GM23338 (cell line): ENCODE data around the gene PKD1. TPM values are rescaled to one million over a fixed set of nuclear protein-coding genes. Genes with fewer than 3 reads are reported as not detected.

Experiments
- ATAC-seq: fragments of 200-7000 bp; cut with Tn5 transposase; 3 replicates; pipeline ENCODE4 v1.9.1; 2020
- DNase-seq: peaks from one replicate; pipeline ENCODE4 v3.0.0-alpha.2; 2015; ENCODE audit warnings: low spot score
- H2AFZ ChIP-seq: fragments of 200-600 bp; sonication (generic); 2 replicates; pipeline ENCODE4 v1.8.0; 2016; ENCODE audit warnings: antibody characterized with exemption, mild to moderate bottlenecking, moderate library complexity
- H3F3A ChIP-seq: fragments of 200-600 bp; sonication (generic); replicated peaks from 2 replicates; pipeline ENCODE4 v1.8.0; 2017; ENCODE audit warnings: antibody characterized with exemption, mixed run types, low read depth
- H3K27ac ChIP-seq: fragments of 200-600 bp; sonication (generic); 2 replicates; pipeline ENCODE4 v1.6.1; 2016; ENCODE audit warnings: low read depth
- H3K27me3 ChIP-seq: fragments of 200-600 bp; sonication (generic); 2 replicates; pipeline ENCODE4 v1.8.0; 2016; ENCODE audit warnings: mild to moderate bottlenecking, mixed run types, moderate library complexity; ENCODE audit not compliant: insufficient read depth
- H3K36me3 ChIP-seq: fragments of 200-600 bp; sonication (generic); 2 replicates; pipeline ENCODE4 v1.8.0; 2016; ENCODE audit warnings: mild to moderate bottlenecking; ENCODE audit not compliant: insufficient read depth
- H3K4me1 ChIP-seq: fragments of 200-600 bp; sonication (generic); 2 replicates; pipeline ENCODE4 v1.8.0; 2016; ENCODE audit warnings: mild to moderate bottlenecking, moderate library complexity; ENCODE audit not compliant: insufficient read depth
- H3K4me2 ChIP-seq: fragments of 200-600 bp; sonication (generic); 2 replicates; pipeline ENCODE4 v1.7.1; 2017; ENCODE audit warnings: mixed run types
- H3K4me3 ChIP-seq: fragments of 200-600 bp; sonication (generic); 2 replicates; pipeline ENCODE4 v1.6.1; 2016; ENCODE audit warnings: mixed run types
- H3K79me2 ChIP-seq: fragments of 200-600 bp; sonication (generic); replicated peaks from 2 replicates; pipeline ENCODE4 v1.8.0; 2017; ENCODE audit warnings: mild to moderate bottlenecking; ENCODE audit not compliant: insufficient read depth
- H3K9me2 ChIP-seq: fragments of 200-600 bp; sonication (generic); 2 replicates; pipeline ENCODE4 v1.8.0; 2017; ENCODE audit not compliant: insufficient read depth
- H4K20me1 ChIP-seq: fragments of 200-600 bp; sonication (generic); replicated peaks from 2 replicates; pipeline ENCODE4 v1.8.0; 2017; ENCODE audit warnings: mild to moderate bottlenecking; ENCODE audit not compliant: insufficient read depth
- H3K27ac Mint-ChIP-seq: 2 replicates; pipeline ENCODE4 v1.8.0; 2020; ENCODE audit warnings: inconsistent platforms, mild to moderate bottlenecking, moderate library complexity, mixed read lengths
- H3K27me3 Mint-ChIP-seq: 3 replicates; pipeline ENCODE4 v1.8.0; 2022; ENCODE audit warnings: low read depth, mild to moderate bottlenecking, moderate library complexity, mixed read lengths, inconsistent platforms; ENCODE audit not compliant: insufficient read depth, poor library complexity
- H3K36me3 Mint-ChIP-seq: 3 replicates; pipeline ENCODE4 v1.8.0; 2021; ENCODE audit warnings: low read depth, mild to moderate bottlenecking, inconsistent platforms, moderate library complexity, mixed read lengths
- H3K4me1 Mint-ChIP-seq: 3 replicates; pipeline ENCODE4 v1.8.0; 2020; ENCODE audit warnings: mild to moderate bottlenecking, inconsistent platforms, mixed read lengths
- H3K4me3 Mint-ChIP-seq: 3 replicates; pipeline ENCODE4 v1.8.0; 2021; ENCODE audit warnings: moderate library complexity, mild to moderate bottlenecking, inconsistent platforms, mixed read lengths
- H3K9me3 Mint-ChIP-seq: 3 replicates; pipeline ENCODE4 v1.8.0; 2020; ENCODE audit warnings: moderate library complexity, mild to moderate bottlenecking, inconsistent platforms, mixed read lengths
- CREB1 ChIP-seq: fragments of 250-450 bp; sonication (Bioruptor Pico); IDR thresholded peaks from 2 replicates; pipeline ENCODE4 v1.5.0; 2020; ENCODE audit warnings: low read depth, mild to moderate bottlenecking, moderate library complexity
- EZH2 ChIP-seq: fragments of 200-600 bp; sonication (generic); IDR thresholded peaks from one replicate; pipeline ENCODE4 v1.8.0; 2017; ENCODE audit warnings: antibody characterized with exemption, mild to moderate bottlenecking, low read depth; ENCODE audit not compliant: unreplicated experiment
- NANOG ChIP-seq: IDR thresholded peaks from 2 replicates; pipeline ENCODE4 v1.6.1; 2016; ENCODE audit warnings: antibody characterized with exemption, borderline replicate concordance
- STAT1 ChIP-seq: IDR thresholded peaks from one replicate; pipeline ENCODE4 v1.6.1; 2016; ENCODE audit warnings: antibody characterized with exemption; ENCODE audit not compliant: unreplicated experiment
- ZNF331 ChIP-seq: fragments of 250-450 bp; sonication (Bioruptor Pico); IDR thresholded peaks from 2 replicates; pipeline ENCODE4 v1.5.0; 2020; ENCODE audit warnings: low read depth, mild to moderate bottlenecking, moderate library complexity
- polyA plus RNA-seq: library from polyadenylated mRNA; unstranded; fragments of >200 nt; fragmentation: Nextera tagmentation; extraction: Ambion mirVana; gene quantifications from 2 replicates; pipeline ENCODE4 v1.2.1, GENCODE V29; 2016
- total RNA-seq: library from RNA; depleted of rRNA; stranded (reverse); fragments of >200 nt; shearing (Covaris generic); gene quantifications from 2 replicates; pipeline ENCODE4 v1.2.3, GENCODE V29; 2014
- TF ChIP-seq, protein P1 (sequence below): fragments of 250-450 bp; sonication (Bioruptor Pico); IDR thresholded peaks from 2 replicates; pipeline ENCODE4 v1.5.0; 2020; ENCODE audit warnings: mild to moderate bottlenecking, moderate library complexity
- TF ChIP-seq, protein P2 (sequence below): IDR thresholded peaks from one replicate; pipeline ENCODE4 v1.6.1; 2018; ENCODE audit warnings: antibody characterized with exemption; ENCODE audit not compliant: unreplicated experiment
- TF ChIP-seq, protein P3 (sequence below), 2 experiments: fragments of 200-600 bp in 1 of 2; sonication (generic) in 1 of 2; conservative IDR thresholded peaks; 2 replicates each; pipeline versions ENCODE4 v1.5.1 to v1.6.1; 2016 to 2017; ENCODE audit warnings: antibody characterized with exemption in 2 of 2, low read depth in 2 of 2, mild to moderate bottlenecking in 2 of 2, moderate library complexity in 1 of 2

The PKD1 gene
- total and polyA plus RNA-seq, 2 experiments from 2014 or later = 21.1 to 107 TPM

- TF ChIP-seq EZH2 (no peak), NANOG (no peak), STAT1 (no peak)
- TF ChIP-seq, protein P1, sequence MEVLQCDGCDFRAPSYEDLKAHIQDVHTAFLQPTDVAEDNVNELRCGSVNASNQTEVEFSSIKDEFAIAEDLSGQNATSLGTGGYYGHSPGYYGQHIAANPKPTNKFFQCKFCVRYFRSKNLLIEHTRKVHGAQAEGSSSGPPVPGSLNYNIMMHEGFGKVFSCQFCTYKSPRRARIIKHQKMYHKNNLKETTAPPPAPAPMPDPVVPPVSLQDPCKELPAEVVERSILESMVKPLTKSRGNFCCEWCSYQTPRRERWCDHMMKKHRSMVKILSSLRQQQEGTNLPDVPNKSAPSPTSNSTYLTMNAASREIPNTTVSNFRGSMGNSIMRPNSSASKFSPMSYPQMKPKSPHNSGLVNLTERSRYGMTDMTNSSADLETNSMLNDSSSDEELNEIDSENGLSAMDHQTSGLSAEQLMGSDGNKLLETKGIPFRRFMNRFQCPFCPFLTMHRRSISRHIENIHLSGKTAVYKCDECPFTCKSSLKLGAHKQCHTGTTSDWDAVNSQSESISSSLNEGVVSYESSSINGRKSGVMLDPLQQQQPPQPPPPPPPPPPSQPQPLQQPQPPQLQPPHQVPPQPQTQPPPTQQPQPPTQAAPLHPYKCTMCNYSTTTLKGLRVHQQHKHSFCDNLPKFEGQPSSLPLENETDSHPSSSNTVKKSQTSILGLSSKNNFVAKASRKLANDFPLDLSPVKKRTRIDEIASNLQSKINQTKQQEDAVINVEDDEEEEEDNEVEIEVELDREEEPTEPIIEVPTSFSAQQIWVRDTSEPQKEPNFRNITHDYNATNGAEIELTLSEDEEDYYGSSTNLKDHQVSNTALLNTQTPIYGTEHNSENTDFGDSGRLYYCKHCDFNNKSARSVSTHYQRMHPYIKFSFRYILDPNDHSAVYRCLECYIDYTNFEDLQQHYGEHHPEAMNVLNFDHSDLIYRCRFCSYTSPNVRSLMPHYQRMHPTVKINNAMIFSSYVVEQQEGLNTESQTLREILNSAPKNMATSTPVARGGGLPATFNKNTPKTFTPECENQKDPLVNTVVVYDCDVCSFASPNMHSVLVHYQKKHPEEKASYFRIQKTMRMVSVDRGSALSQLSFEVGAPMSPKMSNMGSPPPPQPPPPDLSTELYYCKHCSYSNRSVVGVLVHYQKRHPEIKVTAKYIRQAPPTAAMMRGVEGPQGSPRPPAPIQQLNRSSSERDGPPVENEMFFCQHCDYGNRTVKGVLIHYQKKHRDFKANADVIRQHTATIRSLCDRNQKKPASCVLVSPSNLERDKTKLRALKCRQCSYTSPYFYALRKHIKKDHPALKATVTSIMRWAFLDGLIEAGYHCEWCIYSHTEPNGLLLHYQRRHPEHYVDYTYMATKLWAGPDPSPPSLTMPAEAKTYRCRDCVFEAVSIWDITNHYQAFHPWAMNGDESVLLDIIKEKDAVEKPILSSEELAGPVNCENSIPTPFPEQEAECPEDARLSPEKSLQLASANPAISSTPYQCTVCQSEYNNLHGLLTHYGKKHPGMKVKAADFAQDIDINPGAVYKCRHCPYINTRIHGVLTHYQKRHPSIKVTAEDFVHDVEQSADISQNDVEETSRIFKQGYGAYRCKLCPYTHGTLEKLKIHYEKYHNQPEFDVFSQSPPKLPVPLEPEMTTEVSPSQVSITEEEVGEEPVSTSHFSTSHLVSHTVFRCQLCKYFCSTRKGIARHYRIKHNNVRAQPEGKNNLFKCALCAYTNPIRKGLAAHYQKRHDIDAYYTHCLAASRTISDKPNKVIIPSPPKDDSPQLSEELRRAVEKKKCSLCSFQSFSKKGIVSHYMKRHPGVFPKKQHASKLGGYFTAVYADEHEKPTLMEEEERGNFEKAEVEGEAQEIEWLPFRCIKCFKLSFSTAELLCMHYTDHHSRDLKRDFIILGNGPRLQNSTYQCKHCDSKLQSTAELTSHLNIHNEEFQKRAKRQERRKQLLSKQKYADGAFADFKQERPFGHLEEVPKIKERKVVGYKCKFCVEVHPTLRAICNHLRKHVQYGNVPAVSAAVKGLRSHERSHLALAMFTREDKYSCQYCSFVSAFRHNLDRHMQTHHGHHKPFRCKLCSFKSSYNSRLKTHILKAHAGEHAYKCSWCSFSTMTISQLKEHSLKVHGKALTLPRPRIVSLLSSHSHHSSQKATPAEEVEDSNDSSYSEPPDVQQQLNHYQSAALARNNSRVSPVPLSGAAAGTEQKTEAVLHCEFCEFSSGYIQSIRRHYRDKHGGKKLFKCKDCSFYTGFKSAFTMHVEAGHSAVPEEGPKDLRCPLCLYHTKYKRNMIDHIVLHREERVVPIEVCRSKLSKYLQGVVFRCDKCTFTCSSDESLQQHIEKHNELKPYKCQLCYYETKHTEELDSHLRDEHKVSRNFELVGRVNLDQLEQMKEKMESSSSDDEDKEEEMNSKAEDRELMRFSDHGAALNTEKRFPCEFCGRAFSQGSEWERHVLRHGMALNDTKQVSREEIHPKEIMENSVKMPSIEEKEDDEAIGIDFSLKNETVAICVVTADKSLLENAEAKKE (CRISPR knock-in tag) = no peak
Measured at GRCh38 chr16:2177101-2177500, 41.4 kb upstream of the PKD1 start (continued).

DNA sequence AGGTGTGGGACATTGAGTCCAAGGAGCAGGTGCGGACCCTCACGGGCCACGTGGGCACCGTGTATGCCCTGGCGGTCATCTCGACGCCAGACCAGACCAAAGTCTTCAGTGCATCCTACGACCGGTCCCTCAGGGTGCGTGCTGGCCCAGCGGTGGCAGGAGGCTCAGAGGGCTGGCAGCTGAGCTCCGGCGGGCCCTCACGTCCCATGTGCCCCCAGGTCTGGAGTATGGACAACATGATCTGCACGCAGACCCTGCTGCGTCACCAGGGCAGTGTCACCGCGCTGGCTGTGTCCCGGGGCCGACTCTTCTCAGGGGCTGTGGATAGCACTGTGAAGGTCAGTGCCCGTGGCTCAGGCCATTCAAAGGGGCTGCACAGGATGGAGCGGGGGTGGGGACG lies 40.3 kb upstream of the PKD1 start:
- Histone ChIP-seq H3F3A (0 out of 2 replicates have a peak, but pooled peaks cover 19% of the 10 kb centered on the region), H3K27me3 (no peaks in the 10 kb centered on the region), H3K36me3 (no peaks in the 10 kb centered on the region; the same call in 1 of the 2 replicates), H3K9me2 (no peaks in the 10 kb centered on the region), H3K4me2 (no peak overlapping the region), H3K4me3 (no peak overlapping the region), H3K4me1 (no peaks in the 10 kb centered on the region), H2AFZ (no peak overlapping the region), H3K79me2 (no peaks in the 10 kb centered on the region), H3K27ac (no peak overlapping the region), H4K20me1 (no peaks in the 10 kb centered on the region; the same call in 1 of the 2 replicates)
- no peak overlapping the region for H3K27ac Mint-ChIP-seq
- no peaks in the 10 kb centered on the region for H3K4me1 Mint-ChIP-seq
- peaks cover 30% of the 10 kb centered on the region for H3K36me3 Mint-ChIP-seq
- DNase-seq = no peak
- no peak overlapping the region for H3K4me3 Mint-ChIP-seq
- no peaks in the 10 kb centered on the region for H3K9me3 Mint-ChIP-seq
- no peak for ATAC-seq
- peaks cover 11% of the 10 kb centered on the region for H3K27me3 Mint-ChIP-seq
- TF ChIP-seq, protein P2, sequence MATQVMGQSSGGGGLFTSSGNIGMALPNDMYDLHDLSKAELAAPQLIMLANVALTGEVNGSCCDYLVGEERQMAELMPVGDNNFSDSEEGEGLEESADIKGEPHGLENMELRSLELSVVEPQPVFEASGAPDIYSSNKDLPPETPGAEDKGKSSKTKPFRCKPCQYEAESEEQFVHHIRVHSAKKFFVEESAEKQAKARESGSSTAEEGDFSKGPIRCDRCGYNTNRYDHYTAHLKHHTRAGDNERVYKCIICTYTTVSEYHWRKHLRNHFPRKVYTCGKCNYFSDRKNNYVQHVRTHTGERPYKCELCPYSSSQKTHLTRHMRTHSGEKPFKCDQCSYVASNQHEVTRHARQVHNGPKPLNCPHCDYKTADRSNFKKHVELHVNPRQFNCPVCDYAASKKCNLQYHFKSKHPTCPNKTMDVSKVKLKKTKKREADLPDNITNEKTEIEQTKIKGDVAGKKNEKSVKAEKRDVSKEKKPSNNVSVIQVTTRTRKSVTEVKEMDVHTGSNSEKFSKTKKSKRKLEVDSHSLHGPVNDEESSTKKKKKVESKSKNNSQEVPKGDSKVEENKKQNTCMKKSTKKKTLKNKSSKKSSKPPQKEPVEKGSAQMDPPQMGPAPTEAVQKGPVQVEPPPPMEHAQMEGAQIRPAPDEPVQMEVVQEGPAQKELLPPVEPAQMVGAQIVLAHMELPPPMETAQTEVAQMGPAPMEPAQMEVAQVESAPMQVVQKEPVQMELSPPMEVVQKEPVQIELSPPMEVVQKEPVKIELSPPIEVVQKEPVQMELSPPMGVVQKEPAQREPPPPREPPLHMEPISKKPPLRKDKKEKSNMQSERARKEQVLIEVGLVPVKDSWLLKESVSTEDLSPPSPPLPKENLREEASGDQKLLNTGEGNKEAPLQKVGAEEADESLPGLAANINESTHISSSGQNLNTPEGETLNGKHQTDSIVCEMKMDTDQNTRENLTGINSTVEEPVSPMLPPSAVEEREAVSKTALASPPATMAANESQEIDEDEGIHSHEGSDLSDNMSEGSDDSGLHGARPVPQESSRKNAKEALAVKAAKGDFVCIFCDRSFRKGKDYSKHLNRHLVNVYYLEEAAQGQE = no peak
- TF ChIP-seq ZNF331 = no peak
- TF ChIP-seq, protein P3, sequence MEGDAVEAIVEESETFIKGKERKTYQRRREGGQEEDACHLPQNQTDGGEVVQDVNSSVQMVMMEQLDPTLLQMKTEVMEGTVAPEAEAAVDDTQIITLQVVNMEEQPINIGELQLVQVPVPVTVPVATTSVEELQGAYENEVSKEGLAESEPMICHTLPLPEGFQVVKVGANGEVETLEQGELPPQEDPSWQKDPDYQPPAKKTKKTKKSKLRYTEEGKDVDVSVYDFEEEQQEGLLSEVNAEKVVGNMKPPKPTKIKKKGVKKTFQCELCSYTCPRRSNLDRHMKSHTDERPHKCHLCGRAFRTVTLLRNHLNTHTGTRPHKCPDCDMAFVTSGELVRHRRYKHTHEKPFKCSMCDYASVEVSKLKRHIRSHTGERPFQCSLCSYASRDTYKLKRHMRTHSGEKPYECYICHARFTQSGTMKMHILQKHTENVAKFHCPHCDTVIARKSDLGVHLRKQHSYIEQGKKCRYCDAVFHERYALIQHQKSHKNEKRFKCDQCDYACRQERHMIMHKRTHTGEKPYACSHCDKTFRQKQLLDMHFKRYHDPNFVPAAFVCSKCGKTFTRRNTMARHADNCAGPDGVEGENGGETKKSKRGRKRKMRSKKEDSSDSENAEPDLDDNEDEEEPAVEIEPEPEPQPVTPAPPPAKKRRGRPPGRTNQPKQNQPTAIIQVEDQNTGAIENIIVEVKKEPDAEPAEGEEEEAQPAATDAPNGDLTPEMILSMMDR (conservative IDR thresholded peaks at IDR 0.05; ENCODE audit: low read depth in 2 of 2) = no peak
- no peak for TF ChIP-seq EZH2
- no peak for TF ChIP-seq CREB1
